HepG2 (cell line): ENCODE data around the gene COPS4. TPM values are rescaled to one million over a fixed set of nuclear protein-coding genes. Genes with fewer than 3 reads are reported as not detected.

ENCODE experiments used
- CEBPG ChIP-seq: IDR thresholded peaks from 2 replicates; pipeline ENCODE4 v1.6.1; 2016
- EEA1 ChIP-seq: sonication (generic); formaldehyde crosslinking; IDR thresholded peaks from 2 replicates; pipeline ENCODE4 v1.5.1; 2020; ENCODE audit warnings: mild to moderate bottlenecking, missing genetic modification reagents, borderline replicate concordance
- HMGXB4 ChIP-seq, 2 experiments: sonication (generic) in 1 of 2; formaldehyde crosslinking in 1 of 2; IDR thresholded peaks; 2 replicates each; pipeline versions ENCODE4 v1.4.0 to v1.6.1; 2018 to 2020; ENCODE audit warnings: missing genetic modification reagents in 2 of 2, borderline replicate concordance in 1 of 2, low read depth in 1 of 2, mild to moderate bottlenecking in 1 of 2, missing biosample characterization in 1 of 2
- HNF1B ChIP-seq: sonication (generic); formaldehyde crosslinking; IDR thresholded peaks from 2 replicates; pipeline ENCODE4 v1.5.1; 2020; ENCODE audit warnings: mild to moderate bottlenecking, moderate library complexity, missing genetic modification reagents
- KDM3A ChIP-seq: IDR thresholded peaks from 2 replicates; pipeline ENCODE4 v1.6.1; 2018; ENCODE audit warnings: low read depth, missing compliant biosample characterization
- KMT2A ChIP-seq: sonication (generic); formaldehyde crosslinking; IDR thresholded peaks from 2 replicates; pipeline ENCODE4 v1.4.0; 2020; ENCODE audit warnings: missing genetic modification reagents
- MAFF ChIP-seq: IDR thresholded peaks from 2 replicates; pipeline ENCODE4 v1.6.1; 2011; ENCODE audit warnings: low read depth, low read length, improper control_type of control experiment
- MYC ChIP-seq: sonication (generic); formaldehyde crosslinking; IDR thresholded peaks from 2 replicates; pipeline ENCODE4 v1.9.0; 2021; ENCODE audit warnings: missing genetic modification reagents, borderline replicate concordance
- NR2F6 ChIP-seq, 2 experiments: IDR thresholded peaks; 2 replicates each; pipeline ENCODE4 v1.6.1; 2016; ENCODE audit warnings: antibody characterized with exemption in 1 of 2, mild to moderate bottlenecking in 1 of 2
- PAXIP1 ChIP-seq: sonication (generic); formaldehyde crosslinking; conservative IDR thresholded peaks from 2 replicates; pipeline ENCODE4 v1.4.0; 2020; ENCODE audit warnings: mild to moderate bottlenecking, missing genetic modification reagents, moderate library complexity
- RAD21 ChIP-seq: fragments of 450-650 bp; formaldehyde crosslinking; IDR thresholded peaks from 2 replicates; pipeline ENCODE4 v1.5.0; 2020; ENCODE audit warnings: mild to moderate bottlenecking
- RXRB ChIP-seq: IDR thresholded peaks from 2 replicates; pipeline ENCODE4 v1.6.1; 2016; ENCODE audit warnings: borderline replicate concordance, missing genetic modification reagents, missing compliant biosample characterization
- SP140L ChIP-seq: sonication (generic); formaldehyde crosslinking; IDR thresholded peaks from 2 replicates; pipeline ENCODE4 v1.4.0; 2020; ENCODE audit warnings: missing genetic modification reagents, borderline replicate concordance
- SPEN ChIP-seq: sonication (generic); formaldehyde crosslinking; IDR thresholded peaks from 2 replicates; pipeline ENCODE4 v1.5.1; 2020; ENCODE audit warnings: low read depth, mild to moderate bottlenecking, missing genetic modification reagents
- ZNF263 ChIP-seq: sonication (generic); formaldehyde crosslinking; IDR thresholded peaks from 2 replicates; pipeline ENCODE4 v1.4.0; 2020; ENCODE audit warnings: missing genetic modification reagents
- ZNF580 ChIP-seq: IDR thresholded peaks from 2 replicates; pipeline ENCODE4 v1.6.1; 2016; ENCODE audit warnings: low read depth, borderline replicate concordance
- ZNF782 ChIP-seq: sonication (generic); formaldehyde crosslinking; IDR thresholded peaks from 2 replicates; pipeline ENCODE4 v1.4.0; 2020; ENCODE audit warnings: missing genetic modification reagents, mild to moderate bottlenecking, borderline replicate concordance
- polyA plus RNA-seq, 8 experiments: library from polyadenylated mRNA; depleted of rRNA in 3 of 8; stranded (reverse) in 7 of 8; unstranded in 1 of 8; fragments of >200 nt; fragmentation: Illumina TruSeq in 4 of 8; extraction: Trizol in 4 of 8; gene quantifications; 2 replicates each; pipeline versions ENCODE4 v1.2.1 to v1.2.3, GENCODE V29; 2011 to 2016; ENCODE audit warnings: low read depth in 4 of 8, missing spikeins in 1 of 8, mixed read lengths in 1 of 8; ENCODE audit not compliant: insufficient read depth in 1 of 8
- total RNA-seq, 5 experiments: library from RNA; depleted of rRNA; stranded (reverse); fragments of >200 nt; fragmentation: Illumina TruSeq; extraction: Trizol; gene quantifications; 2 replicates each; pipeline ENCODE4 v1.2.3, GENCODE V29; 2016; ENCODE audit warnings: low read depth in 1 of 5

COPS4 gene
- total and polyA plus RNA-seq, 2 of the 13 experiments (the other 11 are each of a cell fraction or from before 2014, with no cell fraction given) = 28.8 to 52.5 TPM

- TF ChIP-seq RXRB (CRISPR knock-in tag) (no peak), SP140L (no peak), HMGXB4 (CRISPR knock-in tag; IDR thresholded peaks at IDR 0.05; ENCODE audit: borderline replicate concordance in 1 of 2, low read depth in 1 of 2) (peak in 1 of 2 experiments; percentile 43; a peak in 1 of 4 replicates), PAXIP1 (0 out of 2 replicates have a peak, but pooled peaks have one; percentile 18), NR2F6 (IDR thresholded peaks at IDR 0.05) (no peak), NR2F6 (CRISPR knock-in tag; IDR thresholded peaks at IDR 0.05) (no peak), ZNF782 (CRISPR knock-in tag) (0 out of 2 replicates have a peak, but pooled peaks have one; percentile 23), EEA1 (peak; percentile 53; the same call in 1 of the 2 replicates), KDM3A (no peak), MAFF (peak; percentile 10; the same call in 1 of the 2 replicates), KMT2A (CRISPR knock-in tag) (peak; percentile 59; the same call in 1 of the 2 replicates), CEBPG (no peak), ZNF263 (CRISPR knock-in tag) (0 out of 2 replicates have a peak, but pooled peaks have one; percentile 9), HNF1B (CRISPR knock-in tag) (0 out of 2 replicates have a peak, but pooled peaks have one; percentile 38), MYC (CRISPR knock-in tag) (peak; percentile 63; the same call in 1 of the 2 replicates), SPEN (CRISPR knock-in tag) (peak; percentile 42; the same call in 1 of the 2 replicates), ZNF580 (CRISPR knock-in tag) (no peak), RAD21 (CRISPR knock-in tag) (0 out of 2 replicates have a peak, but pooled peaks have one; percentile 21)
These were observed 77.9 kb downstream of the COPS4 start (continued) for GRCh38 chr4:83112678-83113428.
